NCI-H510A (cell line): ENCODE results near the gene SAP30BP.

Source experiments
- DNase-seq: peaks from one replicate; lab custom pipeline; 2025; lab: John Stamatoyannopoulos, UW

SAP30BP gene

GRCh38 chr17:75740631-75741077, 73.5 kb downstream of the SAP30BP start:
- no peak for DNase-seq

DNA sequence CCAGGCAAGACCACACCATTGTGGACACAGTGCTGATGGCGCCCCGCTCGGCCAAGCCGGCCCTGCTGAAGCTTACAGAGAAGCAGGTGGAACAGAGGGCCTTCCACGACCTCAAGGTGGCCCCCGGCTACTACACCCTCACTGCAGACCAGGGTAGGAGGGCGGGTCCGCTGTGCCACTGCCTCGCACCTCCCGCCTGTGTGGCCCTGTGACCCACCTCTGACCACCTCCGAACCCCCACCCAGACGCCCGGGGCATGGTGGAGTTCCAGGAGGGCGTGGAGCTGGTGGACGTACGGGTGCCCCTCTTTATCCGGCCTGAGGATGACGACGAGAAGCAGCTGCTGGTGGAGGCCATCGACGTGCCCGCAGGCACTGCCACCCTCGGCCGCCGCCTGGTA, 75.2 kb downstream of the SAP30BP start:
- no peak for DNase-seq

DNA sequence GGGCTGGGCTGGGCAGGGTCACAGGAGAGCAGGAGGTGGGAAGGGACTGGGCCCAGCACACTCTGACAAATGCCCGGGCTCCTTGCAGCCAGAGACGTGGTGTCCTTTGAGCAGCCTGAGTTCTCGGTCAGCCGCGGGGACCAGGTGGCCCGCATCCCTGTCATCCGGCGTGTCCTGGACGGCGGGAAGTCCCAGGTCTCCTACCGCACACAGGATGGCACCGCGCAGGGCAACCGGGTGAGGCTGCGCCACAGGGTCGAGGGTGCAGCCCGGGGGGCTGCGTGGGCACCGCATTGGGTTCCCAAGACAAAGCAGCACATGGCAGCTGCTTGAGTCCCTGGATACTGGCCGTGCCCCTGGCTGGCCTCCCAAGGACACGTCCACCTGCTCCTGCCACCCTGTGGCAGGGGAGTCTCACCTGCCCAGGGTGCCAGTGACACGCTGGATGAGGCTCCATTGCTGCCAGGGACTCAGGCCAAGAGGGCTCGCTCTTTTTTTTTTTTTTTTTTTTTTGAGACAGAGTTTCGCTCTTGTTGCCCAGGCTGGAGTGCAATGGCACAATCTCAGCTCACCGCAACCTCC, 76.6 kb downstream of the SAP30BP start:
- DNase-seq = no peak

GRCh38 chr17:75748706-75749105, 81.6 kb downstream of the SAP30BP start:
- DNase-seq = no peak

- peak; percentile 22 for DNase-seq
These were observed 82.6 kb downstream of the SAP30BP start for GRCh38 chr17:75749545-75750389.

- no peak for DNase-seq
These were observed 83.7 kb downstream of the SAP30BP start for GRCh38 chr17:75750661-75751423.

DNA sequence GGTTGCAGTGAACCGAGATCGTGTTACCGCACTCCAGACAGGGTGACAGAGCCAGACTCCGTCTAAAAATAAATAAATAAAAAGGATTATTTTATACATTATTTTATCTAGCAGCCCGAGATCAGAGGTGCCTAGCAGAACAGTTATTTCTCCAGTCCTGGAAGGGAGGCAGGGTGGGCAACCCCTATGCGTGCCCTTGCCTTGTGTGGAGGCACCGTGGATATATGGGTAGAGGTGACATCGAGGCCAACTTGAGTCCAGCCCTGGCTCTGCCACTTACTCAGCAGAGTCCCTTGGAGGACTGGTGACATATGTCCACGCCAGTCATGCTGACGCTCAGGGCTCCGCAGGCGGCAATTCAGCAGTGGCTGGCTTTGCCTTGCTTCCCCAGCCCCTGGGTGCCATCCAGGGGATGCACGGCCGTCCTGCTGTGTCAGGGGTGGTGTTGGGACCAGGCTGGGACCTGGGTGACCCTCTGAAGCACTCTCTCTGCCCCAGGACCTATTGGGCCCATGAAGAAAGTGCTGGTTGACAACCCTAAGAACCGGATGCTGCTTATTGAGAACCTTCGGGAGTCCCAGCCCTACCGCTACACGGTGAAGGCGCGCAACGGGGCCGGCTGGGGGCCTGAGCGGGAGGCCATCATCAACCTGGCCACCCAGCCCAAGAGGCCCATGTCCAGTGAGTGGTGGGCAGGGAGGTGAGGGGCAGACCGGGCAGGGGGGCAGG, 84.7 kb downstream of the SAP30BP start:
- no peak for DNase-seq

DNA sequence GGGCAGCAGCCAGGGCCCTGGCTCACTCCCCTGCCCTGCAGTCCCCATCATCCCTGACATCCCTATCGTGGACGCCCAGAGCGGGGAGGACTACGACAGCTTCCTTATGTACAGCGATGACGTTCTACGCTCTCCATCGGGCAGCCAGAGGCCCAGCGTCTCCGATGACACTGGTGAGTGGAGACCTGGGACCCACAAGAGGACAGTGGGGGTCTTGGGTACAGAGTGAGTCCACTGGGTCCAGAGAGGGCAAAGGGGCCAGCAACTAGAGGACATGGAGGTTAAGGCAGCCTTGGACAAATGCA, 85.2 kb downstream of the SAP30BP start:
- DNase-seq = no peak

GRCh38 chr17:75752802-75753513, 85.8 kb downstream of the SAP30BP start:
- no peak for DNase-seq

- peak; percentile 52 for DNase-seq
These were observed 86.6 kb downstream of the SAP30BP start for GRCh38 chr17:75753514-75754377.

GRCh38 chr17:75754378-75755204, 87.5 kb downstream of the SAP30BP start:
- no peak for DNase-seq

DNA sequence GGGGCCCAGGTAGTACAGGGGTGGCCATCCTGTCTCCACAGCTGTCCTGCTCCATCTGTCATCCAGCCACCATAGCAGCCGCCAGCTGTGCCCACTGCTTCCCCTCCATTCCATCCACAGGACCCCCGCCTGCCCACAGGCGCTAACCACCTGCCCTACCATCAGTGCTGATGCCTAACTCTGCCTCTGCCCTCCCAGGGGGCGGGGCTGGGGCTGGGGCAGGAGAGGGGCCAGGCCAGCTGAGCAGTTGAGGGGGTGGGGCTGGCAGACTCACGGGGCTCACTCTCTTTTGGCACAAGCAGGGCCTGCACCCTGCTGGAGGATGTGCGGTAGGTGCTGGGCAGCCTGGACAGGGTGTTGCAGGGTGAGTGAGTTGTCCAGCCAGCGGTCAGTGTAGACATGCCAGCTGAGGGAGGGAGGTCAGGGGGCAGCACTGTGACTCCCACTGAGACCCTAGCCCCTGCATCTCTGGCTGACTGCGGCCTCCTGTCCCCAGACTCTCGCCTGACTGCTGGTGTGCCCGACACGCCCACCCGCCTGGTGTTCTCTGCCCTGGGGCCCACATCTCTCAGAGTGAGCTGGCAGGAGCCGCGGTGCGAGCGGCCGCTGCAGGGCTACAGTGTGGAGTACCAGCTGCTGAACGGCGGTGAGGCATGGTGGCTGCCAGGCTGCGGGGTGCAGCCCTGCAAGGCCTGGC, 88.2 kb downstream of the SAP30BP start:
- DNase-seq = no peak

DNA sequence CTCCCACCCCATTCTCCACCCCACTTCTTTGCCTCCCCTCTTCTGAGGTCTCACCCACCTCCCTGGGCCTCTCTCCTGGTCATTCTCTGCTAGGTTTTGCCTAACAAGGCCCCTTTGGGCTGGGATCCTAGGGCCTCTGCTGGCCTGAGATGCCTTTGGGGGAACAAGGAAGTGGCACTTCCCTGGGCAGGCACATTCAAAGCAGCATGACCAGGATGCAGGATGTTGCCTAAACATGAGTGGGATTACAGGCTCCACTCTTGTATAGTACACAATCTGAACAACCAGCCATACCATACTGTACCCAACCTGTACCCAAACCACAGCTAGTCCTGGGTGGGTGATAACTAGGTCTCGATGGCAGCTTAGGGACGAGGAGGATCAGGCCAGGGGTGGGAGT, 88.9 kb downstream of the SAP30BP start:
- DNase-seq = no peak

DNA sequence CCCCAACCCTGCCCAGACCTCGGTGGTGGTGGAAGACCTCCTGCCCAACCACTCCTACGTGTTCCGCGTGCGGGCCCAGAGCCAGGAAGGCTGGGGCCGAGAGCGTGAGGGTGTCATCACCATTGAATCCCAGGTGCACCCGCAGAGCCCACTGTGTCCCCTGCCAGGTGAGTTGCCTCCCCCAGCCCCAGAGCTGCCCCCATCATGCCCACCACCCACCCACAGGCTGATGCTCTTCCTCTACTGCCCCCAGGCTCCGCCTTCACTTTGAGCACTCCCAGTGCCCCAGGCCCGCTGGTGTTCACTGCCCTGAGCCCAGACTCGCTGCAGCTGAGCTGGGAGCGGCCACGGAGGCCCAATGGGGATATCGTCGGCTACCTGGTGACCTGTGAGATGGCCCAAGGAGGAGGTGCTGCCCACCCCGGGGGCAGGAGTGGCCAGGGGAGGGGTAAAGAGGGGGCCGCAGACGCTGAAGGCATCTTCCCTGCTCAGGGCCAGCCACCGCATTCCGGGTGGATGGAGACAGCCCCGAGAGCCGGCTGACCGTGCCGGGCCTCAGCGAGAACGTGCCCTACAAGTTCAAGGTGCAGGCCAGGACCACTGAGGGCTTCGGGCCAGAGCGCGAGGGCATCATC, 89.4 kb downstream of the SAP30BP start:
- DNase-seq = no peak

DNA sequence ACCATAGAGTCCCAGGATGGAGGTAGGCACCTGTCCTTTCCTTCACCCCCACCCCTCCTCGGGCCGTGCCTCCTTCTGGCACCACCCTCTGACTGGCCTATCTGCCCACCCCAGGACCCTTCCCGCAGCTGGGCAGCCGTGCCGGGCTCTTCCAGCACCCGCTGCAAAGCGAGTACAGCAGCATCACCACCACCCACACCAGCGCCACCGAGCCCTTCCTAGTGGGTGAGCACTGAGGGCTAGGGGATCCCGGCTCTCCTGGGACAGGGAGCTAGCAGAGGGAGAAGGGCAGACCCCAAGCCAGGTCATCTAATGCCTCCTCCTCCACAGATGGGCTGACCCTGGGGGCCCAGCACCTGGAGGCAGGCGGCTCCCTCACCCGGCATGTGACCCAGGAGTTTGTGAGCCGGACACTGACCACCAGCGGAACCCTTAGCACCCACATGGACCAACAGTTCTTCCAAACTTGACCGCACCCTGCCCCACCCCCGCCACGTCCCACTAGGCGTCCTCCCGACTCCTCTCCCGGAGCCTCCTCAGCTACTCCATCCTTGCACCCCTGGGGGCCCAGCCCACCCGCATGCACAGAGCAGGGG, 90.0 kb downstream of the SAP30BP start:
- DNase-seq = no peak
